ENCODE measurements around the gene COG6. TPM values are rescaled to one million over a fixed set of nuclear protein-coding genes. Genes with fewer than 3 reads are reported as not detected.

Gene COG6
- total and polyA plus RNA-seq, 2 of the 8 experiments (the other 6 are each of a cell fraction or from before 2014, with no cell fraction given): 8.8 to 22.3 TPM

DNA sequence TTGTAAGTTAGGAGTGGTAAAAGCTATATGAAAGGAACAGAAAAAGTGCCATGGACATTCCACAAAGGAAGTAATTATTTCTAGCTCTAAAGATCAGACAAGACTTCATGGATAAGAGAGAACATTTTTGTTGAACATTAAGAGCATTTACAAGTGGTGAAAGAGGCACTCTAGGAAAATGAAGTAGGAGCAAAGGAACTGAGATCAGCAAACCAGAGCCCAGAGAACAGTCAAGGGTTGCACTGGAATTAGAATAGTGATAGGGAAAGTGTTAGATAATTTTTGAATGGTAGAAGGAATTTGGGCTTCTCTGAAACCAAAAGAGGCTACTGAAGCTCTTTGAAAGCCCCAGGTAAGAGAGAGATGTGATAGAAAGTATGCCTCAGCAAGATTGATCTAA, 94.1 kb downstream of the COG6 start:
- Histone ChIP-seq H2BK15ac (ENCODE audit: low read length) (no peak overlapping the region), H3K27me3 (replicated peaks in 1 of 4; ENCODE audit: control insufficient read depth in 3 of 4, extremely low read depth in 1 of 4, insufficient read depth in 3 of 4, low read length in 3 of 4) (no peaks in the 10 kb centered on the region), H3K27ac (ENCODE audit: low read depth, low read length) (no peak overlapping the region), H3K9ac (replicated peaks in 1 of 4; ENCODE audit: extremely low read depth in 1 of 4, low read depth in 3 of 4, low read length in 3 of 4) (no peak overlapping the region), H2BK120ac (replicated peaks; ENCODE audit: low read depth, low read length) (no peak overlapping the region), H3K79me1 (ENCODE audit: low read depth, low read length) (no peaks in the 10 kb centered on the region), H3K56ac (replicated peaks; ENCODE audit: insufficient read length, low read depth, low read length) (no peak overlapping the region), H3K36me3 (ENCODE audit: control insufficient read depth in 2 of 4, insufficient read depth in 4 of 4, low read length in 3 of 4) (no peaks in the 10 kb centered on the region), H4K8ac (ENCODE audit: extremely low read depth, insufficient read depth, low read length) (no peak overlapping the region), H3K4ac (replicated peaks; ENCODE audit: insufficient read length, low read depth, low read length) (no peak overlapping the region), H2AK5ac (ENCODE audit: low read depth, low read length) (no peak overlapping the region), H4K5ac (ENCODE audit: insufficient read length, low read depth, low read length) (no peak overlapping the region), H3K23ac (ENCODE audit: insufficient read length) (no peak overlapping the region), H3K4me1 (replicated peaks in 1 of 4; ENCODE audit: control insufficient read depth in 3 of 4, insufficient read depth in 4 of 4, low read length in 3 of 4) (no peaks in the 10 kb centered on the region), H3K4me3 (ENCODE audit: extremely low read depth in 1 of 4, insufficient read depth in 2 of 4, low read depth in 3 of 4, low read length in 4 of 4) (no peak overlapping the region), H3K23me2 (ENCODE audit: low read depth, low read length) (no peaks in the 10 kb centered on the region), H3K9me3 (ENCODE audit: insufficient read depth in 2 of 2, low read depth in 1 of 2, low read length in 1 of 2) (no peaks in the 10 kb centered on the region), H2BK12ac (ENCODE audit: low read depth, low read length) (no peak overlapping the region), H3K18ac (ENCODE audit: extremely low read depth, low read length) (no peak overlapping the region), H3K4me2 (ENCODE audit: insufficient read depth in 1 of 2, low read depth in 2 of 2, low read length in 2 of 2) (no peak overlapping the region), H2BK20ac (ENCODE audit: low read length) (no peak overlapping the region), H2AFZ (ENCODE audit: low read length) (no peak overlapping the region), H4K91ac (replicated peaks; ENCODE audit: insufficient read length, low read length) (no peak overlapping the region), H3K14ac (ENCODE audit: insufficient read length) (no peak overlapping the region), H2BK5ac (ENCODE audit: low read depth, low read length) (no peak overlapping the region), H3K79me2 (ENCODE audit: control insufficient read depth in 1 of 2, insufficient read depth in 2 of 2, low read length in 2 of 2) (no peaks in the 10 kb centered on the region), H4K20me1 (replicated peaks in 1 of 2; ENCODE audit: control insufficient read depth in 1 of 2, insufficient read depth in 2 of 2, low read length in 2 of 2) (no peaks in the 10 kb centered on the region)
- ChIA-PET CTCF (ENCODE audit: partially characterized antibody) (interaction anchor here (0.9 to 1.1 kb wide), 3 partner anchors 9 to 268 kb away, joined by 3 read pairs; no protein-coding TSS in a partner anchor), POLR2A (ENCODE audit: partially characterized antibody) (no interaction called here)
- TF ChIP-seq SP4 (IDR thresholded peaks at IDR 0.05; ENCODE audit: low read length): no peak
- TF ChIP-seq NRF1 (IDR thresholded peaks at IDR 0.05; ENCODE audit: low read depth, low read length): no peak
- no peak for TF ChIP-seq KDM4A (IDR thresholded peaks at IDR 0.05; ENCODE audit: low read depth, low read length, severe bottlenecking)
- TF ChIP-seq NANOG (IDR thresholded peaks at IDR 0.05; ENCODE audit: insufficient read depth, low read depth, low read length, poor library complexity, severe bottlenecking): no peak
- FAIRE-seq (no peak), DNase-seq (ENCODE audit: low read depth in 1 of 2, low spot score in 2 of 2) (no peak)
